B cell (primary cell): ENCODE measurements around the gene A1BG.

Experiments used
- EZH2 ChIP-seq: IDR thresholded peaks from 2 replicates; pipeline ENCODE4 v1.6.1; 2012; ENCODE audit warnings: borderline replicate concordance, low read depth, mild to moderate bottlenecking, moderate library complexity, low read length; ENCODE audit not compliant: insufficient read depth, poor library complexity, severe bottlenecking
- TF ChIP-seq, protein P1 (sequence below): fragments of 200-600 bp; IDR thresholded peaks from one replicate; pipeline ENCODE4 v1.8.0; 2022; ENCODE audit warnings: antibody characterized with exemption, mild to moderate bottlenecking

DNA sequence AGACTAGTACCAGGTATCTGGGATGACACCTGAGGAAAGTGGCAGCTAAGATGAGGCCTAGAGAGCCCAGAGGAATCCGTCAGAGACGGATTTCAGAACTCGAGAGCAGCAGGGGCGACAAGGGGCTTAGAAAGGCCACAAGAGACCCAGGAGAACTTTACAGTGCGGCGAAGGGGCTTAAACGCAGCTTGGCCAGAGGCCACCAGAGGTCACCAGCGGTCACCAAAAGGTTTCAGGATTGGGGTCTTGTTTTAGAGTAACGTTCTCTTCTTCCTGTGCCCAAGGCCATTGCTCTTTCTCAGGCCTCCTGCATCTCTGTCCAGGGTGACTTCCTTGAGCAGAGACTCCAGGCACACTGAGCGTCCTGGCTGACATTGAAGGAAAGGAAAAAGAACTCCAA is 24.3 kb downstream of the A1BG start:
- TF ChIP-seq, protein P1, sequence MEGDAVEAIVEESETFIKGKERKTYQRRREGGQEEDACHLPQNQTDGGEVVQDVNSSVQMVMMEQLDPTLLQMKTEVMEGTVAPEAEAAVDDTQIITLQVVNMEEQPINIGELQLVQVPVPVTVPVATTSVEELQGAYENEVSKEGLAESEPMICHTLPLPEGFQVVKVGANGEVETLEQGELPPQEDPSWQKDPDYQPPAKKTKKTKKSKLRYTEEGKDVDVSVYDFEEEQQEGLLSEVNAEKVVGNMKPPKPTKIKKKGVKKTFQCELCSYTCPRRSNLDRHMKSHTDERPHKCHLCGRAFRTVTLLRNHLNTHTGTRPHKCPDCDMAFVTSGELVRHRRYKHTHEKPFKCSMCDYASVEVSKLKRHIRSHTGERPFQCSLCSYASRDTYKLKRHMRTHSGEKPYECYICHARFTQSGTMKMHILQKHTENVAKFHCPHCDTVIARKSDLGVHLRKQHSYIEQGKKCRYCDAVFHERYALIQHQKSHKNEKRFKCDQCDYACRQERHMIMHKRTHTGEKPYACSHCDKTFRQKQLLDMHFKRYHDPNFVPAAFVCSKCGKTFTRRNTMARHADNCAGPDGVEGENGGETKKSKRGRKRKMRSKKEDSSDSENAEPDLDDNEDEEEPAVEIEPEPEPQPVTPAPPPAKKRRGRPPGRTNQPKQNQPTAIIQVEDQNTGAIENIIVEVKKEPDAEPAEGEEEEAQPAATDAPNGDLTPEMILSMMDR = no peak
- TF ChIP-seq EZH2 = no peak
